Osteocyte (in vitro differentiated cells): Measurements from ENCODE around the gene HSP90B1. TPM values are rescaled to one million over a fixed set of nuclear protein-coding genes. Genes with fewer than 3 reads are reported as not detected.

Source experiments
- DNase-seq: peaks from one replicate; pipeline ENCODE4 v3.0.0; 2021; ENCODE audit warnings: mixed read lengths; ENCODE audit not compliant: unreplicated experiment; ENCODE audit errors: extremely low spot score
- H3K27ac Mint-ChIP-seq: one replicate; pipeline ENCODE4 v1.8.0; 2021; ENCODE audit warnings: mild to moderate bottlenecking, mixed read lengths; ENCODE audit not compliant: unreplicated experiment
- H3K27me3 Mint-ChIP-seq: one replicate; pipeline ENCODE4 v1.8.0; 2021; ENCODE audit warnings: mixed read lengths; ENCODE audit not compliant: unreplicated experiment
- H3K36me3 Mint-ChIP-seq: one replicate; pipeline ENCODE4 v1.8.0; 2021; ENCODE audit warnings: mixed read lengths; ENCODE audit not compliant: unreplicated experiment
- H3K4me1 Mint-ChIP-seq: one replicate; pipeline ENCODE4 v1.8.0; 2021; ENCODE audit warnings: mixed read lengths; ENCODE audit not compliant: unreplicated experiment
- H3K4me3 Mint-ChIP-seq: one replicate; pipeline ENCODE4 v1.8.0; 2021; ENCODE audit warnings: mild to moderate bottlenecking, moderate library complexity, mixed read lengths; ENCODE audit not compliant: unreplicated experiment
- H3K9me3 Mint-ChIP-seq: one replicate; pipeline ENCODE4 v1.8.0; 2021; ENCODE audit warnings: mixed read lengths; ENCODE audit not compliant: unreplicated experiment
- CTCF ChIP-seq: fragments of 200-600 bp; sonication (generic); IDR thresholded peaks from 2 replicates; pipeline ENCODE4 v1.5.0; 2021; ENCODE audit warnings: antibody characterized with exemption, mild to moderate bottlenecking, moderate library complexity
- total RNA-seq: library from RNA; stranded (reverse); gene quantifications from 2 replicates; pipeline ENCODE4 v1.2.1, GENCODE V29; 2021

Gene HSP90B1
- total RNA-seq, 1 donor from 2014 or later, result 682 TPM

DNA sequence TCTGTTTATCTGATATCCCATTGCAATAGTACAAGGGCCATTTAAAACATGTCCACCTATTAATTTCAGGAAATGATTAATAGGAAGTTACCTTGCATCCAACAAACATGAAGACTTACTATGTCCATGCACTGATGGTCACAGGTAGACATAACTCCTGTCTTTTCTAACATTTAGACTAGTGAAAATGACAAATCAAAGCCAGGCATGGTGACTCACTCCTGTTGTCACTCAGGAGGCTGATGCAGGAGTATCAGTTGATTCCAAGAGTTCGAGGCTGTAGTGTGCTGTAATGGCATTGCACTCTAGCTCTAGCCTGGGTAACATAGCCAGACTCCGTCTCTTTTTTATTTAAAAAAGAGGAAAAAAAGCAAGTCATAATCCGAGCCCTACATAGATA lies 14.8 kb downstream of the HSP90B1 start:
- Mint-ChIP-seq H3K27ac (no peak overlapping the region), H3K9me3 (no peaks in the 10 kb centered on the region), H3K4me1 (no peaks in the 10 kb centered on the region), H3K27me3 (no peaks in the 10 kb centered on the region), H3K4me3 (no peak overlapping the region), H3K36me3 (peaks cover 84% of the 10 kb centered on the region)
- no peak for DNase-seq
- no peak for TF ChIP-seq CTCF

DNA sequence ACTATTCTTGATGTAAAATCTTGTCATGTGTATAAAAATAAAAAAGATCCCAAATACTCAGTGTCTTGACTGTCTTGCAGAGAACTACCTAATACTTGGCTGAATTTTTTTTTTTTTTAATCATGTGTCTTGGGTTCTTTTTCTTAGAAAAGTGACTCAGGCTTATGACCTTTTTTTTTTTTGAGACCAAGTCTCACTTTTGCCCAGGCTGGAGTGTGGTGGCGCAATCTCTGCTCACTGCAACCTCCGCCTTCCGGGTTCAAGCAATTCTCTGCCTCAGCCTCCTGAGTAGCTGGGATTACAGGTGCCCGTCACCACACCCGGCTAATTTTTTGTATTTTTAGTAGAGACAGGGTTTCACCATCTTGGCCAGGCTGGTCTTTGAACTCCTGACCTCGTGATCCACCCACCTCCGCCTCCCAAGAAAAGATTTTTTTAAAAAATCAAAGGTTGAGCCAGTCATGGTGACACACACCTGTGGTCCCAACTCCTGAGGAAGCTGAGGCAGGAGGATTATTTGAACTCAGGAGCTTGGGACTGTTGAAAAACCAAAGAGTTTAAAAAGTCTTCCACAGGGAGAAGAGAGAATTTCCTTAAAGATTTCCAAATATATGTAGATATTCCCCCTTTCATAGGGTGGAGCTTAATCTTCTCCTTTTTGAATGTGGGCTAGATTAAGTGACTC lies 17.8 kb downstream of the HSP90B1 start:
- peaks cover 74% of the 10 kb centered on the region for H3K36me3 Mint-ChIP-seq
- no peak for DNase-seq
- H3K4me1 Mint-ChIP-seq, result no peaks in the 10 kb centered on the region
- no peak overlapping the region for H3K27ac Mint-ChIP-seq
- H3K4me3 Mint-ChIP-seq, result no peak overlapping the region
- no peaks in the 10 kb centered on the region for H3K9me3 Mint-ChIP-seq
- no peaks in the 10 kb centered on the region for H3K27me3 Mint-ChIP-seq
- TF ChIP-seq CTCF, result no peak

DNA sequence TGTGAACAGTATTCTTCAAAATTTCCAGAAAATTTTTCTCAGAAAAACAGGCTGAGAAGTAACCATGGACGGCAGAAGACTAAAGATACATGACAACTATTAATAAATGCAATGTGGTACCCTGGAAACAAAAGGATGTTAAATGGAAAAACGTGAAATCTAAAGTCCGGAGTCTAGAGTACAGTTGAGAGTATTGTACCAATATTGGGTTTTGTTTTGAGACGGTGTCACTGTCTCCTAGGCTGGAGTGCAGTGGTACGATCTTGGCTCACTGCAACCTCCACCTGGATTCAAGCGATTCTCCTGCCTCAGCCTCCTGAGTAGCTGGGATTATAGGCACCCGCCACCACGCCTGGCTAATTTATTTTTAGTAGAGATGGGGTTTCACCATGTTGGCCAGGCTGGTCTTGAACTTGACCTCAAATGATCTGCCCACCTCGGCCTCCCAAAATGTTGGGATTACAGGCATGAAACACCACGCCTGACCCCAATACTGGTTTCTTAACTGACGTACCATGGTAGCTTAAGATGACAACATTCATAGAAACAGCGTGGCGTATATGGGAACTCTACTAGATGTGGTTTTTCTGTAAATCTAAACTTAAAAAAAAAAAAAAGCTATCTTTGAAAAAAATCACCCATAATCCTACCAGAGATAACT lies 18.7 kb downstream of the HSP90B1 start:
- no peak for DNase-seq
- TF ChIP-seq CTCF, result no peak
- H3K9me3 Mint-ChIP-seq, result no peaks in the 10 kb centered on the region
- H3K36me3 Mint-ChIP-seq, result peaks cover 72% of the 10 kb centered on the region
- no peaks in the 10 kb centered on the region for H3K4me1 Mint-ChIP-seq
- no peak overlapping the region for H3K27ac Mint-ChIP-seq
- H3K4me3 Mint-ChIP-seq, result no peak overlapping the region
- no peaks in the 10 kb centered on the region for H3K27me3 Mint-ChIP-seq

- DNase-seq, result no peak
- H3K27ac Mint-ChIP-seq, result no peak overlapping the region
- TF ChIP-seq CTCF, result no peak
- no peaks in the 10 kb centered on the region for H3K9me3 Mint-ChIP-seq
- H3K36me3 Mint-ChIP-seq, result peaks cover 54% of the 10 kb centered on the region
- H3K4me3 Mint-ChIP-seq, result no peak overlapping the region
- H3K4me1 Mint-ChIP-seq, result peaks cover 25% of the 10 kb centered on the region
- no peaks in the 10 kb centered on the region for H3K27me3 Mint-ChIP-seq
These were observed 22.3 kb downstream of the HSP90B1 start for GRCh38 chr12:103952497-103952896.

GRCh38 chr12:103955811-103956508 lies 25.8 kb downstream of the HSP90B1 start:
- Mint-ChIP-seq H3K4me1 (peaks cover 36% of the 10 kb centered on the region), H3K4me3 (peak overlapping the region; percentile 94), H3K27ac (peak overlapping the region; percentile 100), H3K36me3 (peaks cover 25% of the 10 kb centered on the region), H3K9me3 (no peaks in the 10 kb centered on the region), H3K27me3 (no peaks in the 10 kb centered on the region)
- no peak for TF ChIP-seq CTCF
- no peak for DNase-seq
